ENCODE data around the gene PCBP3.
A peak's percentile ranks its signal among the peaks of the same experiment; 100 is the strongest.
"Not testable (repeated sequence)": the region's sequence is repeated elsewhere in the genome, so short reads cannot be mapped to it uniquely, and the experiment has no call there.

PCBP3 gene

DNA sequence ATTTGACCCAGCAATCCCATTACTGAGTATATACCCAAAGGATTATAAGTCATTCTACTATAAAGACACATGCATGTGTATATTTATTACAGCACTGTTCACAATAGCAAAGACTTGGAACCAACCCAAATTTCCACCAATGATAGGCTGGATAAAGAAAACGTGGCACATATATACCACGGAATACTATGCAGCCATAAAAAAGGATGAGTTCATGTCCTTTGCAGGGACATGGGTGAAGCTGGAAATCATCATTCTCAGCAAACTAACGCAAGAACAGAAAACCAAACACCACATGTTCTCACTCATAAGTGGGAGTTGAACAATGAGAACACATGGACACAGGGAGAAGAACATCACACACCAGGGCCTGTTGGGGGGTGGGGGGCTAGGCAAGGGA is 165.1 kb downstream of the PCBP3 start:
- DNase-seq (ENCODE audit: low read depth in 2 of 2) = not testable (repeated sequence)

DNA sequence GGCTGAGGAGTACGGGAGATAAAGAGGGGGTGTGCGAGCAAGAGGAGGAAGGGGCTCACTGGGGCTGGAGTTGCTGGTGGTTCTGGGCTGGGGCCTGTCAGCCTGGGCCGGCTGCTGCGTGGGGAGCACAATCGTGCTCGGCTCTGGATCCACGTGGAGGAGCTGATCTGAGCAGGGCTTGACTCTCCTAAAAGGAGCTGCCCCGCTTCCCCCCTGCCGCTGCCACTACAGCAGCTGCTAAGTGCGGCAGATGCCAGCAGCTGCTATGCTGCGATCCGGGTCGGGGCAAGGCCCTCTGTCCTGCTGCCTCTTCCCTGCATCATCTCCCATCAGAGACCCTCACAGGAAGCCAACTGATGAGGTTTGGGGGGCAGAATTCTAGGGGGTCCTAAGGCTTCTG is 165.9 kb downstream of the PCBP3 start:
- no peak for DNase-seq (ENCODE audit: low read depth in 2 of 2)

DNA sequence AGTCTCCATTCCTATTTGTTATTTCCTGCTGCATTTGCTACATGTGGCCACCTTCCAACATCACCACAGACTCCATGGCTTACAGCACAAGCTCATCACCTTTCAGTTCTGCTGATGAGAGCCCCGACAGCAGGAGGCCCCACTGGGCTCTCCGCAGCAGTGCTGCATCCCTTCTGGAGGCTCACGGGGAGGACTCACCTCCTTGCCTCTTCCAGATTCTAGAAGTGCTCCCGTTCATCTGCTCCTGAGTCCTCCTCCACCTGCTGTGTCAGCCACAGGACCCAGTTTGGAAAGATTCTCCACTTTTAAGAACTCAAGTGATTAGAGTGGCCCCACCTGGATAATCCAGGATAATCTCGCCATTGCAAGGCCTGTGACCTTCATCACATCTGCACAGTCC is 167.6 kb downstream of the PCBP3 start:
- DNase-seq (ENCODE audit: low read depth in 2 of 2) = no peak

DNA sequence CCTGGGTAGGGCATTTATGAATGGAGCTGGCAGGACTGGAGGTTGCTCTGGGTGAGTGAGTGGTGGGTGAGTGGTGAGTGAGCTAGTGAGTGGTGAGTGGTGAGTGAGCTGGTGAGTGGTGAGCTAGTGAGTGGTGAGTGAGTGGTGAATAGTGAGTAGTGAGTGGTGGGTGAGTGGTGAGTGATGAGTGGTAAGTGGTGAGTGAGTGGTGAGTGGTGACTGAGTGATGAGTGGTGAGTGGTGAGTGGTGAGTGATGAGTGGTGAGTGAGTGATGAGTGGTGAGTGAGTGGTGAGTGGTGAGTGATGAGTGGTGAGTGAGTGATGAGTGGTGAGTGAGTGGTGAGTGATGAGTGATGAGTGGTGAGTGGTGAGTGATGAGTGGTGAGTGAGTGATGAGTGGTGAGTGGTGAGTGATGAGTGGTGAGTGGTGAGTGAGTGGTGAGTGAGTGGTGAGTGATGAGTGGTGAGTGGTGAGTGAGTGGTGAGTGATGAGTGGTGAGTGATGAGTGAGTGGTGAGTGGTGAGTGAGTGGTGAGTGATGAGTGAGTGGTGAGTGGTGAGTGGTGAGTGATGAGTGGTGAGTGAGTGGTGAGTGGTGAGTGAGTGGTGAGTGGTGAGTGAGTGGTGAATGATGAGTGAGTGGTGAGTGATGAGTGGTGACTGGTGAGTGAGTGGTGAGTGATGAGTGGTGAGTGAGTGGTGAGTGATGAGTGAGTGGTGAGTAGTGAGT is 170.8 kb downstream of the PCBP3 start:
- DNase-seq (ENCODE audit: low read depth in 2 of 2) = not testable (repeated sequence)

DNA sequence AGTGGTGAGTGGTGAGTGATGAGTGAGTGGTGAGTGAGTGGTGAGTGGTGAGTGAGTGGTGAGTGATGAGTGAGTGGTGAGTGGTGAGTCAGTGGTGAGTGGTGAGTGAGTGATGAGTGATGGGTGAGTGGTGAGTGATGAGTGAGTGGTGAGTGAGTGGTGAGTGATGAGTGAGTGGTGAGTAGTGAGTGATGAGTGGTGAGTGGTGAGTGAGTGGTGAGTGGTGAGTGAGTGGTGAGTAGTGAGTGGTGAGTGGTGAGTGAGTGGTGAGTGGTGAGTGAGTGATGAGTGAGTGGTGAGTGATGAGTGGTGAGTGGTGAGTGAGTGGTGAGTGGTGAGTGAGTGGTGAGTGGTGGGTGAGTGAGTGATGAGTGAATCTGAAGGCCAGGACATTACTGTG is 172.3 kb downstream of the PCBP3 start:
- not testable (repeated sequence) for DNase-seq (ENCODE audit: low read depth in 2 of 2)

DNA sequence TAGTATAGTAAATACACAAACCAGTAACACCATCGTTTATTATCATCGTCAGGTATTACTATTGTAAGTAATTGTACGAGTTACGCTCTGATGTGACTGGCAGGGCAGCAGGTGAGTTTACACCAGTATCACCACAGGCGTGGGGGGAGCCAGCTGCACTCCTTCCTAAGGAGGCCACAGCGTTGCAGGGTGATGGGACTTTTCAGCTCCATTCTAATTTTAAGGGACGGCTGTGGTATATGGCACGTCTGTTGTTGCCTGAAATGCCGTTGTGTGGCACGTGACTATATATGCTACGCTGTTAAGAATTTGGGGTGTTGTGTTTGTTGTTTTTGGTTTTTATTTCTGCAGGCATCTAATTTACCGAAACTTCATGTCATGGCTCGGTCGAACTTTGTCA is 173.3 kb downstream of the PCBP3 start:
- DNase-seq (ENCODE audit: low read depth in 2 of 2) = no peak

DNA sequence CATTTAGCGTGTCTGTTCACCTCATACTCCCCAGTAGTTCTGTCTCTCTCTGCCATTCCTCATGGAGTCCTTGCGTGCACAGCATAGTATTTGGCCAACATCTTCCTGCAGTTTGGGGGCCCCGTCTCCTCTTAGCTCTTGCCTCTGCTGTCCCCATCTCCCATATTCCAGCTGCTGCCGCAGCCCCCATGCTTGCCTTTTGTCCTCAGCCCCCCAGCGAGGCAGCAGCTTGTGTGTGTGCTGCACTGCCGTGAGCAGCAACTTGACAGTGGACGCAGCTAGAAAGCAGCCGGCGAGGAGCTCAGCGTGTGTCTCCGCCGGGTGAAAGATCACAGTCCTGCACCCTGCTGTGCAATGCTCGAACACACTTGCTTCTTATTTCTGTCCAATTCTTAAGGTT is 173.8 kb downstream of the PCBP3 start:
- DNase-seq (ENCODE audit: low read depth in 2 of 2) = no peak

DNA sequence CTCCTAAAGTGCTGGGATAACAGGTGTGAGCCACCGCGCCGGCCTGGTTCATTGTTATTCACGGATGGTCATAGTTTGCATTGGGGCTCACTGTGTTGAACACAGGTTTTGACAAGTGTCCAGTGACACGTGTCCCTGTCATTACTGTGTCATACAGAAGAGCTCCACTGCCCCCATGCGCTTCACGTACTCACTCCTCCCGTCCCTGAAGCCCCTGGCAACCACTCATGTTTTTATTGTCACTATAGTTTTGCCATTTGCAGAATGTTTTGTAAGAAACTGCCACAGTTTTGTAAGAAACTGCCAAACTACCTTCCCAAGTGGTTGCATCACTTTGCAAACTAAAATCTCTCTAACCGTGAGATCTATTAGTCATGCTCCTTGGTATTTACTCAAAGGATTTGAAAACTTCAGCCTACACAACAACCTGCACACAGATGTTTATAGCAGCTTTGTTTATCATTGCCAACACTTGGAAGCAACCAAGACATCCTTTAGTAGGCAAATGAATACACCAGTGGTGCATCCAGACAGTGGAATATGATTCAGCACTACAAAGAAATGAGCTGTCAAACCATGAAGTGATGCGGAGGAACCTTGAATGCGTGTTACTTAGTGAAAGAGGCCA is 174.9 kb downstream of the PCBP3 start:
- no peak for DNase-seq (ENCODE audit: low read depth in 2 of 2)

DNA sequence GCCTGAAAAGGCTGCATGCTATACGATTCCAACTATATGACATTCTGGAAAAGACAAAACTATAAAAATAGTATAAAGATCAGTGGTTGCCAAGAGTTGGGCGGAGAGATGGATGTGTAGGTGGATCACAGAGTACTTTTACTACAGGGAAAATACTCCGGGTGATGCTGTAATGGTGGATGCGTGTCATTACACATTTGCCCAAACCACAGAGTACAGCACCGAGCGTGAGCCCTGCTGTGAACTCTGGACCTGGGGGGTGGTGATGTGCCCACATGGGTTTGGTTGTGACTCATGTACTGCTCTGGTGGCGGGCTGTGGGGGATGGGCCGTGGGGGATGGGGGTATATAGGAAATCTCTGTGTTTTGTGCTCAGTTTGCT is 175.4 kb downstream of the PCBP3 start:
- DNase-seq (ENCODE audit: low read depth in 2 of 2) = peak; percentile 13 to 68

DNA sequence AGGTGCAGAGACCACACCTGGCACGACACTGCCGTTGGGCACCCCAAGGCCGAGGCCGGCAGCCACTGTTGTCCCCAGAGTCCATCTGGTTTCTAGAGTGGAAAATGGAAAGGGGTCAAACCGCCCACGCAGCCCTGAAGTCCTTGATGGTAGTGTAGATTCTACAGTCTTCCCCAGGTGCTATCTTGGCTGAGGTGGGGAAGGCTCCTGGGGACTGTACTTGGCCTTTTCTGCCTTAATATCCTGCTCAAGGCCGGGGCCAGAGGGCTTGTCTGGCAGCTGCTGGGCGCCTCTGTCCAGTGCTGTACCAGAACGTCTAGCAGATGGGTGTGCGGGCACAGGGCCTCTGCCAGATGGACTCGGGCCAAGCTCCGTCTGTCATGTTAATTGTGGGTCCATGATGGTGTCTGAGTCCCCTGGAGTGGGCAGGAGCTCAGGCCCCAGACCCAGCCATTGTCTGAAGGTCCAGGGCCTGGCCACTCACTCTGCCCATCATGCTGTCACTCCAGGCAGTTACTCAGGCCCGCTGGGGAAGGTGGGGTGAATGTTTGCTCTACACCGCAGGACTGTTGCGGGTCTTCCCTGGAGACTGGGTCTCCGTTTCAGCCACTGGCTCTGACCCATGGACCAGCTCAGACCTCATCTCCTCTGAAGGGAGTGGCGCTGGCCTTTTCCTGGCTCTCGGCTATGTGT is 176.1 kb downstream of the PCBP3 start:
- no peak for DNase-seq (ENCODE audit: low read depth in 2 of 2)

DNA sequence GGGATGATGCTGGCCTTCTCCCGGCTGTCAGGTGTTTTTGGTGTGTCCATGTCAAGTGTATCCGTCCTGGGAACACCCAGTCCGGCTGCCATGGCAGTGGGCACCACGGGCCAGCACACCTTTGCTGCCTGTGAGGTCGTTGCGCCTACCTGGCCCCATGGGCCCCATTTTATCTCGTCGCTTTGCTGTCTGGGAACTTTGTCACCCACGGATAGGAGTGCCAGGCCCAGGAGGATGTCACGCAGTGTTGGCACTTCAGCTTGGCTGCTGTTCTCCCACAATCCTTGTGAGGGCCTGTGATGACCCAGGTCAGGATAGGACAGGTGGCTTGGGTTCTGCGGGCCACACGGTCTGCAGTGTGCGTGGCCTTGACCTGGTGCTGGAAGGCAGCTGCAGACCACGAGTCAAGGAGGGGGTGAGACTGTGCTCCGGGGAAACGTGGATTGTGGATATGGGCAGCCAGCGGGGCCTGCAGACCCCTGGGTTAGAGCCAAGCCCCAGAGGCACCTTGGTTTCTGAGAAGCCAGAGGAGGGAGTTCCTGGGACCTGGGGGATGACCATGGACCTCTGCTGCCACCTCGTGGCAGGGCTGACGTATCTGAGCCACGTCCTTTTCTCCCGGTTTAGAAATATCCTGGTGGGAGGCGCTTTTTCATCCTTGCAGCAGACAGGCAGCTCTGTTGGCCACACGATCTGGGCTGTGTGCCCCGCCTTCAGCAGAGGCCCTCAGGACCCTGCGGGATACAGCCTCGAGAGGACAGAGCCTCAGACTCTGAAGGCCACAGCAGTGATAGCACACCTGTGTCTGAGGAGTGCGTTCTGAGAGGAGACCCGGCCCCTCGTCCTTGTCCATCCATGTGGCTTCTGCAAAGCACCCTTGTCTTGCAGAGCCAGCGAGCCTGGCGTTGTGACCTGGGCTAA is 176.9 kb downstream of the PCBP3 start:
- peak; percentile 55 to 69 for DNase-seq (ENCODE audit: low read depth in 2 of 2)

DNA sequence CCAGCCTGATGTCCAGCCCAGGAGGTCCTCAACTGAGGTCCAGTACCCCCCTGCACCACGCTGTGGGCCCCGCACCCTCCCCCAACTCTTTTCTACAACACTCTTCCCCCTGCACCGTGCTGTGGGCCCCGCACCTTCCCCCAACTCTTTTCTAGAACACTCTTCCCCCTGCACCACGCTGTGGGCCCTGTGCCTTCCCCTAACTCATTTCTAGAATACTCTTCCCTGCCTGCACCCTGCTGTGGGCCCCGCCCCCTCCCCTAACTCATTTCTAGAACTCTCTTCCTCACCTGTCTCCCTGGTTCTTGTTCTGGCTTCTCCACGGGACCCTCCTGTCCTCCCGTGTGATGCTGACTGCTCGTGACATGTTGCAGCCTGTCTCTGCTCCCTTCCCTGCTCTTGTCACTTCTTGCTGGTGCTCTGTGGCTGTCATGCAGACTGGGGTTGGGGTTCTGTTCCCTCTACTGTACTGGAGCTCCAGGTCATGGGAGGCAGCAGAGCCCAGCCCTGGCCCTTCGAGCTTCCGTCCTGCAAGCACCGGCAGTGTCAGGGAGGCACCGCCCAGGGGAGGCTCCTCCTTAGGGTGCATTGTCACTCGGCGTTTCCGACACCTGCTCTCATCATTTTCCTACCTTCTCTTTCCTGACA is 177.9 kb downstream of the PCBP3 start:
- no peak for DNase-seq (ENCODE audit: low read depth in 2 of 2)

DNA sequence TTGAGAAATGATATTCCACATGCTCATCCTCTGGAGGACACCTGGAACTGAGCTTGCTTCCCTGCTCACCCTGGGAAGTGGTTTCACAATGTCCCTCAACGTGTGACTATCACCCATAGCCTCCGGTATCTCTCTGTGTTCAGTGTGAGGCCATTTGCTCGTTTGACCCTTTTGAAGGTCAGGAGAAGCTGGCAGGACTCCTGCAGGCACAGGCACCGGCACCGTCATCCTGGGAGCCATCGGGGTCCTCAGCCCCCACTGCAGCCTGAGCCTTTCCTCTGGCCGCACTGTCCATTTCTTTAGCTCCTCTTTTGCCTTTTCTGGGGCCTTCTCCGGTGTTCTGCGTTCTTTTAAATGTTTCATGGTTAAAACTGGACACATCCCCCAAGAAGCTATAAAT is 178.5 kb downstream of the PCBP3 start:
- no peak for DNase-seq (ENCODE audit: low read depth in 2 of 2)

DNA sequence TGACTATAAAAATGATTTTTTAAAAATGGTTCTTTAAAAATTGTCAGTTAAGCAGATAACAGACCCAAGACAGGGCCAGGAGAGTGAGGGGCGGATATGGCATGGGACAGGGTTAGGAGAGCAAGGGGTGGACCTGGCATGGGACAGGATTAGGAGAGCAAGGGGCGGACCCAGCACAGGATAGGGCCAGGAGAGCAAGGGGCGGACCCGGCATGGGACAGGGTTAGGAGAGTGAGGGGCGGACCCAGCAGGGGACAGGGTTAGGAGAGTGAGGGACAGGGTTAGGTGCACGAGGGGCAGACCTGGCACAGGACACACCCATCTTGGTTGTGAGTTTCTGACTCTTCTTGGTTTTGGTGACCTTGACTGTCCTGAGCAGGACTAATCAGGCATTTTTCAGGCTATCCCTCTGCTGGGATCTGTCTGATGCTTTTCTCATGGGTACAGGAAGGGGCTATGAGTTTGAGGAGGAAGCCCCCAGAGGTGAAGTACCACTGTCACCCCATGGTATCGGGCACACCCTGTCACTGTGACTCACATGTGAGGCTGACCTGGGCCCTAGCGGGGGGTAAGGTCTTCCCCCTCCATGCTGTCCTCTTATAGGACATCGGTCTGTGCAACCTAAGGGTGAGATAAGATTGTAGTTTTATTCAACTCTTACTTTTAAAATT is 179.0 kb downstream of the PCBP3 start:
- DNase-seq (ENCODE audit: low read depth in 2 of 2) = no peak

DNA sequence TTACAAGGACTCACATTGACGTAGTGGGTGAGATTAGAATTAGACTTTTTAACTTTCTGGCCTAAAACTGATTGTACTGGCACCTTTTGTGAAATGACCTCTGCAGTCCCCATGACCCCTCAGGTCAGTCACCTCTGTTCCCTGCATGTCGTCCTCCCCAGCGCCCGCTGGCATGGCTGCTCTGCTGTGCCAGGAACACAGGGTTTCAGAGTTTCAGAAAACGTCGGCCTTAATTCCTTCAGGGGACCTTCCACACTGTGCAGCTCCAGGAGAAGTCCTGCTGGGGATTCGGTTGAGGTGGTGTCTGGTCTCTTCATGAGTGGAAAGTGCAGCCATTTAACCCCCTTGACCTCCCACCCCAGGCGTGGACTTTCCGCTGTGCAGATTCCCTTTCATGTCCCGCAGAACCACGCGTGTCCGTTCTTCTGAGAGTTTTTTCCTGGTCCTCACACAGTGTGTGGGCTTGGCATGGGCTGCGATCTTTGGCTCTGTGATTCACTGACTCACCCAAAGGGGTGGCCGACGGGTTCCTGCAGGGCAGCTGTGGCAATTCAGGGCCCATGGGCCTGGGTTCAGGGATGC is 179.7 kb downstream of the PCBP3 start:
- no peak for DNase-seq (ENCODE audit: low read depth in 2 of 2)

DNA sequence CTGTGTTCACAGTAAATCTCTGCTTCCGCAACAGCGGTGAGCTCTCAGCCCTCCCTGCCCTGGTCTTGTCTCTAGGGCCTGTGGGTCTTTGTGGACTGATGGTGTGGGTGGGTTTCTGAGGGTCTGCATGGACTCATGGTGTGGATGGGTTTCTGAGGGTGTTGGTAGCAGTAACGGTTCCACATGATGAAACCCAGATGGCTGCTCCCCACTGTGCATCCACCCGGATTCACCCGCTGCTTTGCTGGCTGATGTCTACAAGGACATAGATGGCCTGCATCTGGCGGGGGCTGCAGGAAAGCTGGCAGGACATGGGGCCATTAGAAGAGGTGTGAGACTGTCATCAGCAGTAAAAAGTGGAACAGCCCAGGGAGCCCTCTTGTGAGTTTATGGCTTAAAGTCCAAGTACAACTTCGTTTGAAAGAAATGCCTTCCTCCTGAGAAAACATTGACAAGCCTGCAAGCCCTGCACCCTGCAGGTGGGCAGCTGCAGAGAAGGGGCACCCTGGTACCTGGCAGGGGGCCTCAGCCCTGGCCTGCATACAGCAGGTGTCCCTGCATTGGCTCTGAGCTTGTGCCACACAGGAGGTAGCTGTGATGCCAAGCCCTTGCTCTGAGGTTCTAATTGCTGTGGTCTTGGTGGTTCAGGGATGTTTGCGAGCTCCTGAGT is 181.2 kb downstream of the PCBP3 start:
- DNase-seq (ENCODE audit: low read depth in 2 of 2) = no peak

DNA sequence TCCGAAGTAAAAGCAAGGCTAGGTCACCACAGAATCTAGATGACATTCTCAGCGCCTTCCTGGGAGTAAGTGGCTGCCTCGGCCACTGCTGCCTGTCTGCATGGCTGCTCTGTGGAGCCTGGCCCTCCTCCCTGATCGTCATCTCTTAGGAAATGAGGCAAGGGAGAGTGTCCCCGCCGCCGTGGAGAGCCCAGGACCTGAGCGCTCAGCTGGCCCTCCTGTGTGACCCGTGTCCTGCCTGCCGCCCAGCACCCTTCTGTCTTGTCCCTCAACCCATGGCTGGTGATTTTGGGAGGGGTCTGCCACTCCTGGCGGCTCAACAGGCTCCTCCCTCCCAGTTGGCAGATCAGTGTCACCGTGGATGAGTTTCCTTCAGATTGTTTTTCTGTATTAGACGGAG is 181.7 kb downstream of the PCBP3 start:
- no peak for DNase-seq (ENCODE audit: low read depth in 2 of 2)

DNA sequence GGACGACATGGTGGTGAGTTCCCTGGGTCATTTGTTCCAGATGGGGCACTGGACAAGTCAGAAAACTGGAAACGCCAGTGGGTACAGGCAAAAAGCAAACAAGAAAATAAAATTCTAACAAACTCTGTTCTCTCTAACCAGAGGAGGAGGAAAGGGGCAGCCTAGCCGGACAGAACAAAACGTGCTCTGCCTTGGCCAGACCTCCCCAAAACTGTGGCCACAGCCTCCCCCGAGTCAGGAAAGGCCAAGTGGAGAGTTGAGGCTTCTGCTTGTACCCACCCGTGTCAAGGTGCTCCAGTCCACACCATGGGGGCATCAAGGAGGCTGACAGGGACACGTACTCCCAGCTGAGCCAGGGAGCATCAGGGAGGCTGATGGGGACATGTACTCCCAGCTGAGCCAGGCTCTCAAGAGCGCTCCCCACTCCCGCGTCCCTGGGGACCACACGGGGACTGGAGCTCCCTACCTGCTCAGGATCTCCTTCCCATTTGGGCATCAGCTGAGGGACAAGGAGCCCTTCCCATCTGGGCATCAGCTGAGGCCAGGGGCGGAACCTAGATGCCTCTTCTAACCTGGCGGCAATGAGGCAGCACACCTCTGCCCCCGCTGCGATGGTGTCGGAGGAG is 183.3 kb downstream of the PCBP3 start:
- no peak for DNase-seq (ENCODE audit: low read depth in 2 of 2)

DNA sequence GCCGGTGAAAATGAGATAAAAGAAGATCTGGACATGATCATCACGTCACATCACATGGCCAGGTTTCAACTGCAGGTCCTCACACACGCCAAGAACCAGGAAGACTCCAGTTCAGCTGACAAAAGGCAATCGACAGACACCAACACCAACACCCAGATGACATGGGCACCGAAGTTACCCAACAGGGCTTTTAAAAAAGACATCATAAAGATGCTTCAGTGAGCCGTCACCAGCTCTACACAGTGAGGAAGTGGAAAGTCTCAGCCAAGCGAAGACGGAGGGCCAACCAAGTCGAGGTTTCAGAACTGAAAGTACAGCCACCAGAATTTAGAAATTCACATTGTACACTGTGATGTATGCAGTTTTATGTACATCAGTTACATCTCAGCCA is 183.8 kb downstream of the PCBP3 start:
- no peak for DNase-seq (ENCODE audit: low read depth in 2 of 2)
